Neural cell (in vitro differentiated cells): ENCODE measurements around the gene ARFRP1. TPM values are rescaled to one million over a fixed set of nuclear protein-coding genes. Genes with fewer than 3 reads are reported as not detected.

ENCODE experiments used
- H2AFZ ChIP-seq: fragments of 200-600, 300-800 bp; sonication (generic), shearing (Covaris generic); 2 replicates; pipeline ENCODE4 v1.6.0; 2014; ENCODE audit warnings: low read depth, mild to moderate bottlenecking, antibody characterized with exemption, low read length, moderate library complexity
- H3F3A ChIP-seq: fragments of 200-600 bp; shearing (Covaris generic); 2 replicates; pipeline ENCODE4 v1.6.1; 2016; ENCODE audit warnings: mild to moderate bottlenecking, moderate library complexity, mixed read lengths, antibody characterized with exemption, low read length; ENCODE audit not compliant: insufficient read depth, poor library complexity, severe bottlenecking
- H3K27ac ChIP-seq: fragments of 200-600, 300-800 bp; sonication (generic), shearing (Covaris generic); 2 replicates; pipeline ENCODE4 v1.5.1; 2014; ENCODE audit warnings: mild to moderate bottlenecking, low read length, moderate library complexity
- H3K27me3 ChIP-seq: fragments of 300-800, 200-600 bp; sonication (generic), shearing (Covaris generic); 2 replicates; pipeline ENCODE4 v1.6.0; 2014; ENCODE audit warnings: mild to moderate bottlenecking, low read depth, low read length, moderate library complexity; ENCODE audit not compliant: insufficient read depth
- H3K36me3 ChIP-seq: fragments of 300-800, 200-600 bp; sonication (generic), shearing (Covaris generic); 2 replicates; pipeline ENCODE4 v1.5.1; 2014; ENCODE audit warnings: mild to moderate bottlenecking, antibody characterized with exemption, low read length, moderate library complexity; ENCODE audit not compliant: insufficient read depth
- H3K4me2 ChIP-seq: fragments of 300-800, 200-600 bp; sonication (generic), shearing (Covaris generic); 2 replicates; pipeline ENCODE4 v1.6.0; 2014; ENCODE audit warnings: mild to moderate bottlenecking, low read length
- H3K4me3 ChIP-seq: fragments of 300-800, 200-600 bp; sonication (generic), shearing (Covaris generic); 2 replicates; pipeline ENCODE4 v1.5.1; 2014; ENCODE audit warnings: mild to moderate bottlenecking, low read length, moderate library complexity
- H3K79me2 ChIP-seq: fragments of 200-600 bp; shearing (Covaris generic); replicated peaks from 2 replicates; pipeline ENCODE4 v1.6.0; 2014; ENCODE audit warnings: mild to moderate bottlenecking, low read length, moderate library complexity; ENCODE audit not compliant: insufficient read depth
- H3K9ac ChIP-seq: fragments of 300-800, 200-600 bp; sonication (generic), shearing (Covaris generic); 2 replicates; pipeline ENCODE4 v1.6.1; 2016; ENCODE audit warnings: mild to moderate bottlenecking, low read length, mixed read lengths
- H3K9me2 ChIP-seq: fragments of 200-600 bp; shearing (Covaris generic); 2 replicates; pipeline ENCODE4 v1.6.1; 2016; ENCODE audit warnings: mild to moderate bottlenecking, low read length, mixed read lengths; ENCODE audit not compliant: insufficient read depth
- H3K9me3 ChIP-seq: fragments of 200-600, 300-800 bp; sonication (generic), shearing (Covaris generic); 2 replicates; pipeline ENCODE4 v1.6.1; 2016; ENCODE audit warnings: mild to moderate bottlenecking, mixed run types, low read length, moderate library complexity, mixed read lengths
- H4K20me1 ChIP-seq: fragments of 200-600 bp; shearing (Covaris generic); 2 replicates; pipeline ENCODE4 v1.6.1; 2016; ENCODE audit warnings: mild to moderate bottlenecking, mixed run types; ENCODE audit not compliant: insufficient read depth
- CTCF ChIP-seq: fragments of 450-650 bp; IDR thresholded peaks from 2 replicates; pipeline ENCODE4 v1.5.1; 2014; ENCODE audit warnings: antibody characterized with exemption, mild to moderate bottlenecking, moderate library complexity; ENCODE audit not compliant: poor library complexity, severe bottlenecking
- EP300 ChIP-seq: fragments of 450-650 bp; conservative IDR thresholded peaks from 2 replicates; pipeline ENCODE4 v1.6.1; 2014; ENCODE audit warnings: antibody characterized with exemption, mild to moderate bottlenecking, moderate library complexity; ENCODE audit not compliant: poor library complexity, severe bottlenecking
- EZH2 ChIP-seq: fragments of 200-600, 300-800 bp; shearing (Covaris generic), sonication (generic); IDR thresholded peaks from 2 replicates; pipeline ENCODE4 v1.6.1; 2014; ENCODE audit warnings: antibody characterized with exemption, low read length, borderline replicate concordance, mild to moderate bottlenecking; ENCODE audit not compliant: insufficient read depth, poor library complexity, severe bottlenecking
- MXI1 ChIP-seq: fragments of 450-650 bp; conservative IDR thresholded peaks from 2 replicates; pipeline ENCODE4 v1.6.1; 2014; ENCODE audit warnings: antibody characterized with exemption, mild to moderate bottlenecking; ENCODE audit not compliant: poor library complexity, severe bottlenecking
- POLR2AphosphoS5 ChIP-seq: IDR thresholded peaks from 2 replicates; pipeline ENCODE4 v1.6.1; 2012
- RAD21 ChIP-seq: fragments of 450-650 bp; conservative IDR thresholded peaks from 2 replicates; pipeline ENCODE4 v1.6.1; 2014; ENCODE audit warnings: antibody characterized with exemption, mild to moderate bottlenecking, moderate library complexity
- REST ChIP-seq: IDR thresholded peaks from 2 replicates; pipeline ENCODE4 v1.6.1; 2012; ENCODE audit warnings: borderline replicate concordance
- SMC3 ChIP-seq: fragments of 450-650 bp; conservative IDR thresholded peaks from 2 replicates; pipeline ENCODE4 v1.6.1; 2014; ENCODE audit warnings: antibody characterized with exemption, mild to moderate bottlenecking, moderate library complexity; ENCODE audit not compliant: poor library complexity
- TAF1 ChIP-seq: IDR thresholded peaks from 2 replicates; pipeline ENCODE4 v1.6.1; 2012; ENCODE audit warnings: low read depth
- polyA plus RNA-seq: library from polyadenylated mRNA; depleted of rRNA; stranded (reverse); fragments of >200 nt; gene quantifications from 2 replicates; pipeline ENCODE4 v1.2.3, GENCODE V29; 2014

ARFRP1 gene
- polyA plus RNA-seq, 1 donor from 2014 or later: 70.9 TPM

- Histone ChIP-seq H3K36me3 (no peaks in the 10 kb centered on the region), H3K27me3 (no peaks in the 10 kb centered on the region), H2AFZ (no peak overlapping the region), H3K9me3 (no peaks in the 10 kb centered on the region), H3K4me2 (no peak overlapping the region), H3F3A (no peaks in the 10 kb centered on the region), H3K79me2 (no peaks in the 10 kb centered on the region), H3K9me2 (no peaks in the 10 kb centered on the region), H3K27ac (no peak overlapping the region), H3K9ac (no peak overlapping the region), H4K20me1 (no peaks in the 10 kb centered on the region), H3K4me3 (no peak overlapping the region)
- TF ChIP-seq TAF1: no peak
- TF ChIP-seq EP300: no peak
- TF ChIP-seq REST: no peak
- TF ChIP-seq SMC3: no peak
- TF ChIP-seq MXI1: no peak
- TF ChIP-seq EZH2: no peak
- no peak for TF ChIP-seq CTCF
- no peak for TF ChIP-seq RAD21
- TF ChIP-seq POLR2AphosphoS5: no peak
Observed at GRCh38 chr20:63667858-63668257, 39.9 kb downstream of the ARFRP1 start.

DNA sequence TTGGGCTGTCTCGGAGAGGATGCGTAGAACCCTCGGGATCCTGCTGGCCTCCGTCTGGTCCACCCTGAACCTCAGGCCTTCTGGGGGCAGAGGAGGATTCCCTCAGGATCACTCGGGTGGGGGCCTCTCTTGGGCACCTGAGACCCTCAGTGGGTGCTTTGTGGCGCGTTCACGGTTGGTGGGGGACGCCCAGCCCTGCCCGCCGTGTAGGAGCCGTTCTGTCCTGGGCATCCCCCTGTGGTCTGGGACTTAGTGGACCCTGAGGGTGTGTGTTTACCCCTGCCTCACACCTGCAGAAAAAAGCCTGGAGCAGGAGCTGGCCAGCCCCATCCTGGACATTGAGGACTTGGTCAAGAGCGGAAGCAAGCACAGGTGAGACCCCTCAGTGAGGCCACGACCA, 42.1 kb downstream of the ARFRP1 start:
- no peaks in the 10 kb centered on the region for H3K9me2 ChIP-seq
- no peaks in the 10 kb centered on the region for H3K27me3 ChIP-seq
- no peak overlapping the region for H3K9ac ChIP-seq
- H2AFZ ChIP-seq: no peak overlapping the region
- no peak overlapping the region for H3K27ac ChIP-seq
- no peak for TF ChIP-seq SMC3
- no peak for TF ChIP-seq EZH2
- no peaks in the 10 kb centered on the region for H4K20me1 ChIP-seq
- no peak overlapping the region for H3K4me3 ChIP-seq
- H3F3A ChIP-seq: no peaks in the 10 kb centered on the region
- H3K4me2 ChIP-seq: no peak overlapping the region
- no peaks in the 10 kb centered on the region for H3K9me3 ChIP-seq
- no peaks in the 10 kb centered on the region for H3K36me3 ChIP-seq
- H3K79me2 ChIP-seq: no peaks in the 10 kb centered on the region
